ENCODE measurements around the gene ANGPT4. TPM values are rescaled to one million over a fixed set of nuclear protein-coding genes. Genes with fewer than 3 reads are reported as not detected.

The ANGPT4 gene
- total RNA-seq, 5 donors from 2014 or later (not counting 1 experiment from before 2014, with no cell fraction given), result not detected

GRCh38 chr20:884983-885952 is 30.9 kb downstream of the ANGPT4 start:
- ATAC-seq (replicated peaks in 1 of 4) (peak in 1 of 4 experiments; percentile 53), DNase-seq (peak in 3 of 35 experiments; percentile 3 to 12 (median 6))
- H3K4me3 ChIP-seq (ENCODE audit: control insufficient read depth in 1 of 2, extremely low read depth in 1 of 2, low read length in 1 of 2), result no peak overlapping the region
- peaks cover 0 to 9% of the 10 kb centered on the region in 2 experiments for H3K4me1 ChIP-seq (ENCODE audit: control insufficient read depth in 1 of 2, extremely low read depth in 1 of 2, insufficient read depth in 2 of 2, low read length in 2 of 2)
- no peaks in the 10 kb centered on the region for H3K9me3 Mint-ChIP-seq
- CTCF ChIA-PET, result no interaction called here
- 24% methylated on average over 39 of the region's 41 CpGs for WGBS (ENCODE audit: insufficient coverage)
- H3K4me3 Mint-ChIP-seq, result no peak overlapping the region
- H3K27me3 Mint-ChIP-seq, result peaks cover 10 to 16% of the 10 kb centered on the region in 2 donors
- H3K36me3 ChIP-seq (ENCODE audit: control insufficient read depth in 2 of 2, extremely low read depth in 1 of 2, insufficient read depth in 1 of 2, low read length in 1 of 2), result no peaks in the 10 kb centered on the region
- no peak overlapping the region for H3K27ac ChIP-seq (ENCODE audit: low read length)
- no peaks in the 10 kb centered on the region for H3K36me3 Mint-ChIP-seq
- H3K27me3 ChIP-seq (replicated peaks in 1 of 2; ENCODE audit: control insufficient read depth in 2 of 2, extremely low read depth in 1 of 2, insufficient read depth in 2 of 2, low read length in 1 of 2), result peaks cover 0 to 26% of the 10 kb centered on the region in 2 experiments
- no peaks in the 10 kb centered on the region for H3K9me3 ChIP-seq
- peaks cover 0 to 9% (median 5%) of the 10 kb centered on the region in 3 donors for H3K4me1 Mint-ChIP-seq
- POLR2A ChIA-PET, result no interaction called here
- no peak overlapping the region for H3K27ac Mint-ChIP-seq

DNA sequence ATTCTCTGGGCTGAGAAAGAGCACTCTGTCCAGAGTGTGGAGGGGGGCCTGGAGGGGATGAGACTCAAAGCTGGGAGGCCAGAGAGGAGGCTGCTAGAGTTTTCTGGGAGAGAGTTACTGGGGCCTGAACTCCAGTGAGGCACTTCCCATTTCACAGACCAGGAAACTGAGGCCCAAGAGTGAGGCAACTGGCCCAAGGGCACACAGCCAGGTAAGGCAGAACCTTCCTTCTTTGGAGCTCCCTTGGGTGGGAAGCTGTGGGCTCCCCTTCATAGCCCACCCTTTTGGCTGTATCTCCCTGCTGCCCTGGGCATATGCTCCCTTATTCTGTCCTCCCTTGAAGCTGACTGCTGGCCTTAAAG is 34.4 kb downstream of the ANGPT4 start:
- Mint-ChIP-seq H3K27ac (peak overlapping the region in 1 of 2 donors; percentile 58), H3K36me3 (no peaks in the 10 kb centered on the region), H3K4me3 (no peak overlapping the region), H3K9me3 (no peaks in the 10 kb centered on the region), H3K4me1 (peaks cover 0 to 9% (median 5%) of the 10 kb centered on the region in 3 donors), H3K27me3 (peaks cover 10 to 16% of the 10 kb centered on the region in 2 donors)
- Histone ChIP-seq H3K4me1 (ENCODE audit: control insufficient read depth in 1 of 2, extremely low read depth in 1 of 2, insufficient read depth in 2 of 2, low read length in 2 of 2) (peaks cover 0 to 9% of the 10 kb centered on the region in 2 experiments), H3K27ac (ENCODE audit: low read length) (no peak overlapping the region), H3K36me3 (ENCODE audit: control insufficient read depth in 2 of 2, extremely low read depth in 1 of 2, insufficient read depth in 1 of 2, low read length in 1 of 2) (no peaks in the 10 kb centered on the region), H3K9me3 (no peaks in the 10 kb centered on the region), H3K4me3 (ENCODE audit: control insufficient read depth in 1 of 2, extremely low read depth in 1 of 2, low read length in 1 of 2) (no peak overlapping the region), H3K27me3 (replicated peaks in 1 of 2; ENCODE audit: control insufficient read depth in 2 of 2, extremely low read depth in 1 of 2, insufficient read depth in 2 of 2, low read length in 1 of 2) (peaks cover 0 to 26% of the 10 kb centered on the region in 2 experiments)
- ChIA-PET POLR2A (no interaction called here), CTCF (no interaction called here)
- DNase-seq (no peak), ATAC-seq (replicated peaks in 1 of 4) (no peak)

DNA sequence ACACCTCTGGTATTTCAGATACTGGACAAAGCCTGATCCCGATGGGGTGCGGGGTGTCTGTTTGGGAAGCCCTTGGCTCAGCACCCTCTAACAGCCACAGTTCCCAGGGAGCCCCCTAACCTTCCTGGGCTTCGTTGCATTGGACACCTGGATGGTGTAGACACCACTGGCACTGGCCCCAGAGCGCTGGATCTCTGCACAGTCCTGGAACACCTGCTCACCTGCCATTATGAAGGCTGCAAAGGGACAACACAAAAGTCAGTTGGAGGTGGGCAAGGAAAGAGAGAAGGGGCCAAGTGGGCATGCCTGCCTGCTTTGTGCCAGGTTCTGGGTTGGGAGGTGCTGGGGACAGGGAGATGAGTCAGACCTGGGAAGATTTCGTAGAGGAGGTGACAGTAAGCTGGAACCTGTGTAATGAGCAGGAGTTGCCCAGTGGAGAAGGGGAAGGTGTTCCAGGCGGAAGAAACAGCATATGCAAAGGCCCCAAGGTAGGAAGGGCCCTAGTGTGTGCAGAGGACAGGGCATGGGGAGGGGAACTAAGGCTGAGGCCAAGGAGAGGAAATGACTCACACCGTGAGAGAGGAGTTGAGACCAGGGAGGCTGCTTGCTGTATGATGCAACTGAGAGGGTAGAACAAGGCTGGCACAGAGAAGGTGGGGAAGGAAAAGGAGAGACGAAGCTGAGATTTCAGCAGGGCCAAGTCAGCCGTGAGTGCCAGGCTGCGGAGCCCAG is 34.9 kb downstream of the ANGPT4 start:
- peaks cover 0 to 9% (median 5%) of the 10 kb centered on the region in 3 donors for H3K4me1 Mint-ChIP-seq
- CTCF ChIA-PET, result no interaction called here
- no peaks in the 10 kb centered on the region for H3K9me3 ChIP-seq
- DNase-seq, result peak in 1 of 35 experiments; percentile 4
- no peaks in the 10 kb centered on the region for H3K36me3 ChIP-seq (ENCODE audit: control insufficient read depth in 2 of 2, extremely low read depth in 1 of 2, insufficient read depth in 1 of 2, low read length in 1 of 2)
- H3K27ac Mint-ChIP-seq, result peak overlapping the region in 1 of 2 donors; percentile 58
- no peak overlapping the region for H3K4me3 ChIP-seq (ENCODE audit: control insufficient read depth in 1 of 2, extremely low read depth in 1 of 2, low read length in 1 of 2)
- POLR2A ChIA-PET, result no interaction called here
- no peaks in the 10 kb centered on the region for H3K36me3 Mint-ChIP-seq
- 70% methylated on average over 10 of the region's 10 CpGs for WGBS (ENCODE audit: insufficient coverage)
- H3K27me3 Mint-ChIP-seq, result peaks cover 10 to 16% of the 10 kb centered on the region in 2 donors
- peak in 2 of 4 experiments; percentile 63 to 84 for ATAC-seq (replicated peaks in 1 of 4)
- H3K27ac ChIP-seq (ENCODE audit: low read length), result no peak overlapping the region
- no peaks in the 10 kb centered on the region for H3K9me3 Mint-ChIP-seq
- H3K27me3 ChIP-seq (replicated peaks in 1 of 2; ENCODE audit: control insufficient read depth in 2 of 2, extremely low read depth in 1 of 2, insufficient read depth in 2 of 2, low read length in 1 of 2), result peaks cover 0 to 27% of the 10 kb centered on the region in 2 experiments
- H3K4me3 Mint-ChIP-seq, result no peak overlapping the region
- H3K4me1 ChIP-seq (ENCODE audit: control insufficient read depth in 1 of 2, extremely low read depth in 1 of 2, insufficient read depth in 2 of 2, low read length in 2 of 2), result peaks cover 0 to 9% of the 10 kb centered on the region in 2 experiments

DNA sequence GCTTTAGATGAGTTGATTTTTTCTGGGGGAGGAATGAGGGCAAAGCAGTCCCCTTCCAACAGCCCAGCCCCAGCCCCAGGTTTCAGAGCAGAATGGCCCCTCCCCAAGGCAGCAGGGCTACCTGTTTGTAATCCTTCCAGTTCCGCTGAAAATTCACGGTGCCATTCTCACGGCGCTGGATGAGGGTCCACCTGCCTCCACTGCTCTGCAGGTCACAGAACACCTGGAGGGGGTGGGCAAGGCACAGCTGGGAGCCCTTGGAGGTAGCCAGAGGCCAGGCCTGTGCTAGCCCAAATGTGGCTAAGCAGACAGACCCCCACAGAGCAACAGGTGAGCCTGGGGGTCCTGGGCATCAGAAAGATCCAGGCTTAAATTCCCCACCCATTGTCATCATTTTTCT is 36.5 kb downstream of the ANGPT4 start:
- no peaks in the 10 kb centered on the region for H3K9me3 Mint-ChIP-seq
- H3K9me3 ChIP-seq, result no peaks in the 10 kb centered on the region
- POLR2A ChIA-PET, result no interaction called here
- H3K27me3 Mint-ChIP-seq, result peaks cover 5 to 10% of the 10 kb centered on the region in 2 donors
- H3K27ac Mint-ChIP-seq, result no peak overlapping the region
- peaks cover 0 to 6% of the 10 kb centered on the region in 2 experiments for H3K4me1 ChIP-seq (ENCODE audit: control insufficient read depth in 1 of 2, extremely low read depth in 1 of 2, insufficient read depth in 2 of 2, low read length in 2 of 2)
- no peaks in the 10 kb centered on the region for H3K36me3 ChIP-seq (ENCODE audit: control insufficient read depth in 2 of 2, extremely low read depth in 1 of 2, insufficient read depth in 1 of 2, low read length in 1 of 2)
- peaks cover 0 to 6% (median 5%) of the 10 kb centered on the region in 3 donors for H3K4me1 Mint-ChIP-seq
- CTCF ChIA-PET, result no interaction called here
- no peak overlapping the region for H3K4me3 ChIP-seq (ENCODE audit: control insufficient read depth in 1 of 2, extremely low read depth in 1 of 2, low read length in 1 of 2)
- WGBS (ENCODE audit: insufficient coverage), result 60% methylated on average over 1 of the region's 4 CpGs
- no peak for ATAC-seq (replicated peaks in 1 of 4)
- H3K36me3 Mint-ChIP-seq, result no peaks in the 10 kb centered on the region
- no peak overlapping the region for H3K4me3 Mint-ChIP-seq
- DNase-seq, result no peak
- H3K27ac ChIP-seq (ENCODE audit: low read length), result no peak overlapping the region
- peaks cover 0 to 25% of the 10 kb centered on the region in 2 experiments for H3K27me3 ChIP-seq (replicated peaks in 1 of 2; ENCODE audit: control insufficient read depth in 2 of 2, extremely low read depth in 1 of 2, insufficient read depth in 2 of 2, low read length in 1 of 2)

- Mint-ChIP-seq H3K27ac (no peak overlapping the region), H3K9me3 (no peaks in the 10 kb centered on the region), H3K27me3 (peaks cover 0 to 6% of the 10 kb centered on the region in 2 donors), H3K4me3 (no peak overlapping the region), H3K4me1 (peaks cover 2 to 6% (median 5%) of the 10 kb centered on the region in 3 donors), H3K36me3 (no peaks in the 10 kb centered on the region)
- H3K9me3 ChIP-seq, result no peaks in the 10 kb centered on the region
- H3K36me3 ChIP-seq (ENCODE audit: control insufficient read depth in 2 of 2, extremely low read depth in 1 of 2, insufficient read depth in 1 of 2, low read length in 1 of 2), result no peaks in the 10 kb centered on the region
- H3K4me3 ChIP-seq (ENCODE audit: control insufficient read depth in 1 of 2, extremely low read depth in 1 of 2, low read length in 1 of 2), result no peak overlapping the region
- DNase-seq (peak in 6 of 35 experiments; percentile 12 to 39 (median 14)), ATAC-seq (replicated peaks in 1 of 4) (no peak)
- no peak overlapping the region for H3K27ac ChIP-seq (ENCODE audit: low read length)
- H3K4me1 ChIP-seq (ENCODE audit: control insufficient read depth in 1 of 2, extremely low read depth in 1 of 2, insufficient read depth in 2 of 2, low read length in 2 of 2), result peaks cover 0 to 6% of the 10 kb centered on the region in 2 experiments
- peaks cover 0 to 16% of the 10 kb centered on the region in 2 experiments for H3K27me3 ChIP-seq (replicated peaks in 1 of 2; ENCODE audit: control insufficient read depth in 2 of 2, extremely low read depth in 1 of 2, insufficient read depth in 2 of 2, low read length in 1 of 2)
- ChIA-PET POLR2A (no interaction called here), CTCF (no interaction called here)
- 50% methylated on average over 1 of the region's 9 CpGs for WGBS (ENCODE audit: insufficient coverage)
Measured at GRCh38 chr20:878511-879307, 37.4 kb downstream of the ANGPT4 start.

- no peaks in the 10 kb centered on the region for H3K9me3 Mint-ChIP-seq
- Histone ChIP-seq H3K4me1 (ENCODE audit: control insufficient read depth in 1 of 2, extremely low read depth in 1 of 2, insufficient read depth in 2 of 2, low read length in 2 of 2) (peaks cover 0 to 6% of the 10 kb centered on the region in 2 experiments), H3K27ac (ENCODE audit: low read length) (no peak overlapping the region), H3K27me3 (replicated peaks in 1 of 2; ENCODE audit: control insufficient read depth in 2 of 2, extremely low read depth in 1 of 2, insufficient read depth in 2 of 2, low read length in 1 of 2) (peaks cover 0 to 19% of the 10 kb centered on the region in 2 experiments), H3K4me3 (ENCODE audit: control insufficient read depth in 1 of 2, extremely low read depth in 1 of 2, low read length in 1 of 2) (no peak overlapping the region), H3K36me3 (ENCODE audit: control insufficient read depth in 2 of 2, extremely low read depth in 1 of 2, insufficient read depth in 1 of 2, low read length in 1 of 2) (no peaks in the 10 kb centered on the region), H3K9me3 (no peaks in the 10 kb centered on the region)
- peaks cover 5 to 9% (median 5%) of the 10 kb centered on the region in 3 donors for H3K4me1 Mint-ChIP-seq
- no peak for ATAC-seq (replicated peaks in 1 of 4)
- no peaks in the 10 kb centered on the region for H3K36me3 Mint-ChIP-seq
- WGBS (ENCODE audit: insufficient coverage), result 77% methylated on average over 7 of the region's 7 CpGs
- H3K4me3 Mint-ChIP-seq, result no peak overlapping the region
- no peak for DNase-seq
- H3K27ac Mint-ChIP-seq, result no peak overlapping the region
- H3K27me3 Mint-ChIP-seq, result peaks cover 0 to 10% of the 10 kb centered on the region in 2 donors
- ChIA-PET POLR2A (no interaction called here), CTCF (interaction anchor here in 1 of 2 donors (0.5 kb wide), 1 partner anchor 62 kb away, joined by 4 read pairs; no protein-coding TSS in a partner anchor)
Measured at GRCh38 chr20:877814-878213, 38.3 kb downstream of the ANGPT4 start.

Measured in T-cell (primary cell).